Chondrocyte (in vitro differentiated cells): Measurements from ENCODE around the gene MIPOL1. TPM values are rescaled to one million over a fixed set of nuclear protein-coding genes. Genes with fewer than 3 reads are reported as not detected.

Experiments
- DNase-seq: peaks from one replicate; pipeline ENCODE4 v3.0.0; 2021; ENCODE audit warnings: mixed read lengths, low spot score
- H3K27ac Mint-ChIP-seq: one replicate; pipeline ENCODE4 v1.8.0; 2021; ENCODE audit warnings: mild to moderate bottlenecking, moderate library complexity, mixed read lengths; ENCODE audit not compliant: unreplicated experiment
- H3K27me3 Mint-ChIP-seq: 2 replicates; pipeline ENCODE4 v1.8.0; 2021; ENCODE audit warnings: low read depth, mixed read lengths
- H3K36me3 Mint-ChIP-seq: 2 replicates; pipeline ENCODE4 v1.8.0; 2021; ENCODE audit warnings: low read depth, mixed read lengths
- H3K4me1 Mint-ChIP-seq: 2 replicates; pipeline ENCODE4 v1.8.0; 2021; ENCODE audit warnings: low read depth, mild to moderate bottlenecking, mixed read lengths
- H3K4me3 Mint-ChIP-seq: one replicate; pipeline ENCODE4 v1.8.0; 2021; ENCODE audit warnings: mild to moderate bottlenecking, moderate library complexity, mixed read lengths; ENCODE audit not compliant: unreplicated experiment
- H3K9me3 Mint-ChIP-seq: 2 replicates; pipeline ENCODE4 v1.8.0; 2021; ENCODE audit warnings: low read depth, mixed read lengths
- total RNA-seq: library from RNA; stranded (reverse); gene quantifications from 3 replicates; pipeline ENCODE4 v1.2.1, GENCODE V29; 2021
- TF ChIP-seq, protein P1 (sequence below): fragments of 200-600 bp; sonication (generic); IDR thresholded peaks from 2 replicates; pipeline ENCODE4 v1.5.0; 2021; ENCODE audit warnings: antibody characterized with exemption, mild to moderate bottlenecking, moderate library complexity

The MIPOL1 gene
- total RNA-seq, 1 donor from 2014 or later: 9.8 TPM

DNA sequence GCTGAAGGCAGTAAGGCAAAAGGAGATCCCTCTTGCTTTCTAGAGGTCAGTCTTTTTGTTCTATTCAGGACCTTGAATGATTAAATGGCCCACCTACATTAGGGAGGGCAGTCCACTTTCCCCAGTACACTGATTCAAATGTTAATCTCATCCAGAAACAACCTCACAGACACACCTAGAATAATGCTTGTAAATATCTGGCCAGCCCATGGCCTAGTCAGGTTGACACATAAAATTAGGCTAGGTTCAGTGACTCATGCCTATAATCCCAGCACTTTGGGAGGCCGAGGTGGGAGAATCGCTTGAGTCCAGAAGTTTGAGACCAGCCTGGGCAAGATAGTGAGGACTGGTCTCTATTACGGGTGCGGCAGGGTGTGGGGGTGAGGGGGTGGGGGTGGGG is 43.5 kb downstream of the MIPOL1 start:
- H3K9me3 Mint-ChIP-seq: no peaks in the 10 kb centered on the region
- no peak for DNase-seq
- TF ChIP-seq, protein P1, sequence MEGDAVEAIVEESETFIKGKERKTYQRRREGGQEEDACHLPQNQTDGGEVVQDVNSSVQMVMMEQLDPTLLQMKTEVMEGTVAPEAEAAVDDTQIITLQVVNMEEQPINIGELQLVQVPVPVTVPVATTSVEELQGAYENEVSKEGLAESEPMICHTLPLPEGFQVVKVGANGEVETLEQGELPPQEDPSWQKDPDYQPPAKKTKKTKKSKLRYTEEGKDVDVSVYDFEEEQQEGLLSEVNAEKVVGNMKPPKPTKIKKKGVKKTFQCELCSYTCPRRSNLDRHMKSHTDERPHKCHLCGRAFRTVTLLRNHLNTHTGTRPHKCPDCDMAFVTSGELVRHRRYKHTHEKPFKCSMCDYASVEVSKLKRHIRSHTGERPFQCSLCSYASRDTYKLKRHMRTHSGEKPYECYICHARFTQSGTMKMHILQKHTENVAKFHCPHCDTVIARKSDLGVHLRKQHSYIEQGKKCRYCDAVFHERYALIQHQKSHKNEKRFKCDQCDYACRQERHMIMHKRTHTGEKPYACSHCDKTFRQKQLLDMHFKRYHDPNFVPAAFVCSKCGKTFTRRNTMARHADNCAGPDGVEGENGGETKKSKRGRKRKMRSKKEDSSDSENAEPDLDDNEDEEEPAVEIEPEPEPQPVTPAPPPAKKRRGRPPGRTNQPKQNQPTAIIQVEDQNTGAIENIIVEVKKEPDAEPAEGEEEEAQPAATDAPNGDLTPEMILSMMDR: no peak
- no peaks in the 10 kb centered on the region for H3K27me3 Mint-ChIP-seq
- no peak overlapping the region for H3K27ac Mint-ChIP-seq
- peaks cover 5% of the 10 kb centered on the region for H3K4me1 Mint-ChIP-seq
- no peak overlapping the region for H3K4me3 Mint-ChIP-seq
- H3K36me3 Mint-ChIP-seq: peaks cover 1% of the 10 kb centered on the region

DNA sequence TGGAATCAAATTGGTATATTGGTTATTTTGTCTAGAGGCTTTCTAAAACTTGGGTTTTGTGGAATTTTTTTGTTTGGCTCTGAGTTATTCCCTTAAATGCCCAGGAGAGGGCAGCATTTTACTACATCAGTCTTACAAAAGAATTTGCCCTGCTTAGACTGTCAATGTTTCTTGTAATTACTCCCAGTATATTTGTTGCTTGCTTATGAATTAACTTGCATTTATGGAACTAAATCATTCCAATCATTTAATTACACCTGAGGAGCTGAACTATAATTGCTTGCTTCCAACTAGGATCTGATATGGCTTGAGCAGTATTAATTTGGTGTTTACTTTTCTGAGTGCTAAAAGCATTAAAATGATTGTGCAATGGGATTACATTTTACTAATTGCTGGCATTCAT is 48.7 kb downstream of the MIPOL1 start:
- Mint-ChIP-seq H3K4me3 (no peak overlapping the region), H3K27ac (no peak overlapping the region), H3K27me3 (no peaks in the 10 kb centered on the region), H3K9me3 (no peaks in the 10 kb centered on the region), H3K4me1 (no peaks in the 10 kb centered on the region), H3K36me3 (no peaks in the 10 kb centered on the region)
- TF ChIP-seq, protein P1: peak; percentile 98
- DNase-seq: no peak

DNA sequence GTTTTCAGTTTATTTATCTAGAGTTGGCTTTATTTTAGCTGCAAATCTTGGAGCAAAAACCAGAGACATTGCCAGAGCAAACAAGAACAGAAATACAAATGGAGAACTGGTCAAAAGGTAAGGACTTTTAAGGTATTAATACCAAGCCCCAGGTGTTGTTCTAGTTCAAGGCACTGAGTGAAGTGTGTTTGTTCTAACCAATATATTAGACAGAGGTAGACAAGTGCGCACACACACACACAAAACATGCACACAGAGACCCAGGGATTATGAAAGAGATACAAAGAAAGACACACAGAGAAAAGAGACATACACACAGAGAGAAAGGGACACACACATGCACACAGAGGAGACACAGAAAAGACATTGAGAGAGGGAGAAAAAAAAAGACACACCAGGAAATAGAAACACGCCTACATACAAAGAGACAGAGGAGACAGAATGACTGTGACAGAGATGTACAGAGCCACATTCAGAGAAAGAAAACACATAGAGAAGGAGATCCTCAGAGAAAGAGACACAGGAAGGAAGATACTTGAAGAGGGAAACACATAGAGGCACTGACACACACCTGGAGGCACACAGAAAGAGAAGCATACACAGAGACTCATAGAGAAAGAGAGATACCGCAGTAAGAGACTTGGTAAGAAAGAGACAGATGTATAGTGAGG is 50.2 kb downstream of the MIPOL1 start:
- no peaks in the 10 kb centered on the region for H3K27me3 Mint-ChIP-seq
- no peaks in the 10 kb centered on the region for H3K9me3 Mint-ChIP-seq
- DNase-seq: no peak
- no peak overlapping the region for H3K27ac Mint-ChIP-seq
- H3K4me3 Mint-ChIP-seq: no peak overlapping the region
- no peaks in the 10 kb centered on the region for H3K4me1 Mint-ChIP-seq
- no peaks in the 10 kb centered on the region for H3K36me3 Mint-ChIP-seq
- TF ChIP-seq, protein P1: no peak

DNA sequence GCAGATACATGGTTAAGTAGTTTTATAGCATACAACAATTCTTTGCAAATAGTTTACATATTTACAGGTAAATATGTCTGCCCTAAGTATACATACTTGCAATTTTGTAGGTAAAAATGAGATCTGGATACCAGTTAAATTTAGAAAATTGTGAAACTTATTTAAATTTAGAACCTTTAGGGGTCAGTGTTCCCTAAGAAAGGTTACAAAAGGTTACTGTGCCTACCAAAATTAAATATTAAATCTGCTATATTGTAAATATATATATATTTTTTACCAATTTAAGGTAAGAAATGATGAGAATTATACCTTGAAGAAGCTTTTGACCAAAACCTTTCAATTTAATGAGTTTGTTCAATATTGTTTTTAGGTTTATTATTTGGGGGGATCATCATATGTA is 54.0 kb downstream of the MIPOL1 start:
- TF ChIP-seq, protein P1: peak; percentile 68
- Mint-ChIP-seq H3K27ac (no peak overlapping the region), H3K4me3 (no peak overlapping the region), H3K9me3 (no peaks in the 10 kb centered on the region), H3K36me3 (no peaks in the 10 kb centered on the region), H3K4me1 (peaks cover 10% of the 10 kb centered on the region), H3K27me3 (no peaks in the 10 kb centered on the region)
- DNase-seq: no peak

DNA sequence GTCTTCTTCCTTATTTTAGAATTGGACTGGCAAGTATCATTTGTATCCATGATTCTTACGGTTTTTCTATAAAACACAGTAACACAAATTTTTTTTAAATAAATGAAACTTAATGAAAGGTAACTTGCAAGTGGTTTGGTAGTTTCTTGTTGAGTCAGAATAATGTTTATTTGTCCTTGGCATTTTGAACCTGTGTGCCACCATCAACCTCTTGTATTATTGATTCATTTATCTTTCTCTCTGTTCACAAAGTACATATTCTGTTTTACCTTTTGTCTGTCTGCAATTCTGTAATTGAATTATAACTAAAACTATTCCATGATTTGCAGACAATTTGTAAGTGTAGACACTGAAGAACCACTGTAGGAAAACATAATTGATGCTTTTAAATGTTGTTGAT is 54.7 kb downstream of the MIPOL1 start:
- Mint-ChIP-seq H3K4me3 (no peak overlapping the region), H3K27me3 (no peaks in the 10 kb centered on the region), H3K9me3 (no peaks in the 10 kb centered on the region), H3K27ac (no peak overlapping the region), H3K36me3 (no peaks in the 10 kb centered on the region), H3K4me1 (peaks cover 10% of the 10 kb centered on the region)
- TF ChIP-seq, protein P1: no peak
- no peak for DNase-seq
